Stimulated activated CD4-positive, alpha-beta T cell treated with anti-CD3 and anti-CD28 coated beads, Interleukin-4, amount 100 ng/mL, for 24 hours (primary cell): ENCODE measurements around the gene ABCC5.
A peak's percentile ranks its signal among the peaks of the same experiment; 100 is the strongest.
"Not testable (repeated sequence)": the region's sequence is repeated elsewhere in the genome, so short reads cannot be mapped to it uniquely, and the experiment has no call there.

Experiments used
- DNase-seq: peaks from one replicate; pipeline ENCODE4 v3.0.0-alpha.2; 2020

The ABCC5 gene

DNA sequence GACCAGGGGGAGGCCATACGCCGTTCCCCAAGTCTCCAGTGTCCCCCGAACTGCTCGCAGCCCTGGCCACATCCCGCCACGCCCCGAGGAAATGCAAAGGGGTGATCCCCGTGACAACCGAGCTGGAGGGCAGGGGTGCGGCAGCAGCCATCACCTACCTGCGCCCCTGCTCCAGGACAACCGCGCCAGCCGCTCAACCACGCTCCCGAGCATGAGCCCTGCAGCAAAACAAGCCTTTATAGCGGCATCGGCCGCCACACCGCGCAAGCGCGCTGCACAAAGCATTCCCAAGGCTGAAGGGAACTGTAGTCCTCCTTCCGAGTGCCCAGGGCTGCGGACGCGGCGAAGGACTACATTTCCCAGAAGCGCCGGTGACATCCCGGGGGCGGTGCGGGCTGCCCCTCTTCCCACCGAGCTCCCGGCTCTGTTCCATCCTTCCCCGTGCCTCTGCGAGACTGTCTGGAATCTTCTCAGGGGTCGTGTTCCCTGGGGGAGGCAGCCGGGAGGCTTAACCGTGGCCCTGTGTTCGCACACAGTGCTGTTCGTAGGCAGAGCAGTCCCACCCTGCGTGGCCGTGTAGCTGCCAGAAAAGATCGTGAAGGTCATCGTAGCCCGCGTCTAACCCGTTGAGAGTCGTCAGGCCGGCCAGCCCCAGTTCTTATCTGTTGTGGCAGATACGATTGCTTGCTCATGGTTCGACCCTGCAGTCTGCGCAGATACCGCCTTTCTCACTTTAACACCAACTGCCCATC lies at the start of gene ABCC5:
Gene ABCC5 (minus strand): TSS at position 213 of the 752 bp plus-strand sequence. CDS start 3,492 bp downstream, outside the sequence.
- DNase-seq: peak; percentile 87

- no peak for DNase-seq
Observed at GRCh38 chr3:184066211-184066610, 48.5 kb upstream of the ABCC5 start.

DNA sequence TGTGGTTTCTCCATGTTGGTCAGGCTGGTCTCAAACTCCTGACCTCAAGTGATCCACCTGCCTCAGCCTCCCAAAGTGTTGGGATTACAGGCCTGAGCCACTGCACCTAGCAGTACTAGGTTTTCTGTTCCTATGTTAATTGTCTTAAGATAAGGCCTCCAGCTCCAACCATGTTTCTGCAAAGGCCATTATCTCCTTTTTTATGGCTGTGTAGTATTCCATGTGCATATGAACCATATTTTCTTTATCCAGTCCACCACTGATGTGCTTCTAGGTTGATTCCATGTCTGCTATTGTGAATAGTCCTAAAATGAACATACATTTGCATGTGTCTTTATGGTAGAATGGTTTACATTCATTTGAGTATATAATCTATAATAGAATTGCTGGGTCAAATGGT lies 45.0 kb upstream of the ABCC5 start:
- DNase-seq: no peak

- no peak for DNase-seq
Observed at GRCh38 chr3:184059424-184059823, 41.7 kb upstream of the ABCC5 start.

GRCh38 chr3:184058029-184058428 lies 40.3 kb upstream of the ABCC5 start:
- DNase-seq: no peak

DNA sequence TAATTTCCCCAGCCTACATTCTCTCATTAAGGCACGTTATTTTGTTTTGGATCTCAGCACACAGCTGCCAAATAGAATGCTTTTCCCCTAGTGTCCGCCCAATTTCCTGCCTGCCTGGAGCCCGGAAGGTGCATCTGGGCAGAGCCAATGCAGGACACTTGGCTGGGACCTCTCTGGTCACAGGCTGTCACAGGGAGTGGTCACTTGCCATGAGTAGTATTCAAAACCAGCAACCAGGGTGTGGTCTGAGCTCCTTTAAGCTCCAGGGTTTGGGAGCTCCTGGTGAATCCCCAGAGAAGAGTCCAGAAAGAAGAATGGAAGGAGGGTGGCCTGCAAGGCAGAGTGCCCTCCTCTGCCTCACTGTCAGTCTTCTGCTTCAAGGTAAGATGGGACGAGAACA lies 35.1 kb upstream of the ABCC5 start, which contains the start of gene HTR3C:
Gene HTR3C (plus strand): TSS at position 281 of the 400 bp plus-strand sequence. CDS start 34 bp downstream, at position 315.
- no peak for DNase-seq

DNA sequence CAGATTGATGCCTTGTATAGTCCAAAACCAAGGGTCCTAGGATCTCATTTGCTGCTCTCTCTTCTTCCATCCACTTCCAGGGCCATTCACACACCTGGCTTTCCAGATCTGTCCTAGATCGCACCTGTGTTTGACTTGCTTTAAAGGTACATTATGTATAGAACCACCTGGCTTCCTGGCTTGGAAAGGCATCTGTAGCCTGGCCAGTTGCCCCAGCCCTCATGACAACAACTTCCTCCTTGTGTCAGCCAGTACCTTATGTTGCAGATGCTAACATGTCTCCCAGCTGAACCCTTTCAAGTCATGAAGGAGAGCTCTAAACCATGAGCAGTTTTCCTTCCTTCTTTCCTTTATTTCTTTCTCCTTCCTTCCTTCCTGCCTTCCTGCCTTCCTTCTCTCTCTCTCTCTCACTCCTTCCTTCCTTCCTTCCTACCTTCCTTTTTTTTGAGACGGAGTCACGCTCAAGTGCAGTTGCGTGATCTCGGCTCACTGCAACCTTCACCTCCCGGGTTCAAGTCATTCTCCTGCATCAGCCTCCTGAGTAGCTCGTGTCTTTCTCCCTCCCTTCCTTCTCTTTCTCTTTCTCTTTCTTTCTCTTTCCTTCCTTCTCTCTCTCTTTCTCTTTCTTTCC lies 32.6 kb upstream of the ABCC5 start:
- DNase-seq: no peak

DNA sequence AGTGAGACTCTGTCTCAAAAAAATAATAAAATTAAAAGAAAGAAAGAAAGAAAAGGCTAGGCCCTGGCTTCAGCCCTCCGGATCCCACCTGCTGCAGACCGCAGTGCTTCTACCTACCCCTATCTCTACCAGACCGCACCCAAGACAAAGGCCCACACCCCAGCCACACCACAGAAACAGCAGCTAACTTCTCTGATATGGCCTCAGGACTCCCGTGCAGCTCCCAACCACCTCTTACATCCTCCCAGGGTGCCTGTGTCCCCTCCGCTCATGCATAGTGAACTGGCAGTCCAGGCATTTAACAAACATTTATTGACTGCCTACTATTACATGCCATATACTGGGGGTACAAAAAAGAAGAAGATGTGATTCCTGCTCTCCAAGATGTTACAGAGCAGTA lies 28.3 kb upstream of the ABCC5 start:
- no peak for DNase-seq

- DNase-seq: no peak
Observed at GRCh38 chr3:184042617-184043016, 24.9 kb upstream of the ABCC5 start.

- DNase-seq: no peak
Observed at GRCh38 chr3:184040010-184040409, 22.3 kb upstream of the ABCC5 start.

DNA sequence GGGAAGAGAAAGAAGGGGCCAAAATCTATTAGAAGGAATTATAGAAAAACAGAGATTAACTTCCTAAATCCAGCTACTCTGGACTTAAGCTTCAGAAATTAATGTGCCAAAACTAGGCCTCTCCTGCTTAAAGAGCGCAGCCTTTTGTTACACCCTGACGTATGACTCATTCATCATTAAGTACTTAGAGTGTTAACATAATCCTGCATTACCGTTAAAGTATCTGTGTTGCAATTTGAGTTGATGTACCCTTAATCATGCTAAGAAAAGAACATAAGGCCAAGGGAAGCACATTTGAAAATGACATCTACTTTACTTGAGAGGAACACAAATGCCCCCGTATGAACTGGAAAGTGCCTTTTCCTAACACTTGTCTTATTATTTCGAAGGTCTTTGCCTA lies 21.7 kb upstream of the ABCC5 start:
- no peak for DNase-seq

GRCh38 chr3:184038307-184038706 lies 20.6 kb upstream of the ABCC5 start:
- not testable (repeated sequence) for DNase-seq

DNA sequence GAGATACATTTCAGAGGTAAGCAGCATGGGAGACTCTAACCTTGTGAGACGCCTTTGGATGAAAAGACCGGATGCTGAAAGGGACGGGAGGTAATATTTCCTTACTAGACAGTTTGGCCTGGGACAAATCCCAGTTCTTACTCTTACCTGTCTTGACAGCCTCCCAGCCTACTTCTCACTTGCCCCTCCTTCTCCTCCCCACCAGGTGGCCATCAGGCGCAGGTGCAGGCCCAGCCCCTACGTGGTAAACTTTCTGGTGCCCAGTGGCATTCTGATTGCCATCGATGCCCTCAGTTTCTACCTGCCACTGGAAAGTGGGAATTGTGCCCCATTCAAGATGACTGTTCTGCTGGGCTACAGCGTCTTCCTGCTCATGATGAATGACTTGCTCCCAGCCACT lies 20.1 kb upstream of the ABCC5 start:
- no peak for DNase-seq

- no peak for DNase-seq
Observed at GRCh38 chr3:184031187-184031792, 13.6 kb upstream of the ABCC5 start, which contains the start of gene HTR3D. TSS of gene HTR3D (plus strand) at chr3:184031742. CDS start at chr3:184031742, 0 bp downstream.

- DNase-seq: no peak
Observed at GRCh38 chr3:184030536-184030935, 12.9 kb upstream of the ABCC5 start.

DNA sequence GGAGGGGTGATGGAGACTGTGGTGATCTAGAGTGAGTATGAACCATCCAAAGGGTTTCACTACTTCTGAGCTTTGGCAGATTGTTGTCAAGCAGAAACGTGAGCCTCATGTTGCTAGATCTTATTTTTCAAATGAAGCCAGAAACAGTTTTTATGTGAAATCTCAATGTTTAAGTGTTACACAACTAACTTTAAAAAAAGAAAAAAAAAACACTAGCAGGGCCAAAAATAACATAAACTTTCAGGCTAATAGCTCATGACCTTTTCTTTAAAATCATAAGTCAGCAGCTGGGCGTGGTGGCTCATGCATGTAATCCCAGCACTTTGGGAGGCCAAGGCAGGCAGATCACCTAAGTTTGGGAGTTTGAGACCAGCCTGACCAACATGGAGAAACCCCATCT lies 11.8 kb upstream of the ABCC5 start:
- DNase-seq: no peak

GRCh38 chr3:184028275-184028890 lies 10.7 kb upstream of the ABCC5 start:
- not testable (repeated sequence) for DNase-seq

GRCh38 chr3:184025256-184025655 lies 7.6 kb upstream of the ABCC5 start:
- not testable (repeated sequence) for DNase-seq

- no peak for DNase-seq
Observed at GRCh38 chr3:184022323-184022722, 4.6 kb upstream of the ABCC5 start.

GRCh38 chr3:184018424-184018973 lies 815 bp upstream of the ABCC5 start:
- DNase-seq: no peak

- peak; percentile 37 for DNase-seq
Observed at GRCh38 chr3:184016811-184017671, 643 bp downstream of the ABCC5 start.

- DNase-seq: no peak
Observed at GRCh38 chr3:184016169-184016570, 1.5 kb downstream of the ABCC5 start.
